ENCODE results near the gene CES5A.
"Not testable (repeated sequence)": the region's sequence is repeated elsewhere in the genome, so short reads cannot be mapped to it uniquely, and the experiment has no call there.

CES5A gene

GRCh38 chr16:55872130-55872529, 3.0 kb downstream of the CES5A start:
- no peak for DNase-seq

DNA sequence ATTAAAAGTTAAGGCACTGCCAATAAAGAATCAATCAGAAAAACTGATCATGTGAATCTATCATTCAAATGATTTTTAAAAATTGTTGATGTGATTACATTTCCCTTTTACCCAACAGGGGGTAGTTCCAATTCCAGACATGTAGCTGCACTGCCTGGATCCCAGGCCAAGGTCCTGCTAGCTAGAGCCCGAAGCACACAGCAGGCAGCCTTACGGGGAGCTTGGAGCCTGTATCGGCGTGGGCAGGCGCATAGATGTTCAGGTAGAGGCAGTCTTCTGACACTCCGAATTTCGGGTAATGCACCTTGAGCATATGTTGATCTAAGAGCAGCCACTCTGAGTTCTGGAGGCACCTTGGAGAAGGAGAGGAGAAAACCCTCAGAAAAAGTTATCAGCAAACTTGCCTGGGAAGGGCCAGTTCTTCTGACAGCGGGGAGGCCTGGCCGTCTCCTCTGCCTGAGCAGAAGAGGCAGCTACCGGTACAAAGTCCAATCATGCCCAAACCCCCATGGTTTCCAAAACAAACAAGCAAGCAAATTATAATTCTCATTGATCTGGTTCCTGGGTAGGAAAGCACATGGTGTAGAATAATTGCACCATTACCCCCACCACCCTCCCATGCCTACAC, 3.6 kb downstream of the CES5A start:
- DNase-seq: no peak

DNA sequence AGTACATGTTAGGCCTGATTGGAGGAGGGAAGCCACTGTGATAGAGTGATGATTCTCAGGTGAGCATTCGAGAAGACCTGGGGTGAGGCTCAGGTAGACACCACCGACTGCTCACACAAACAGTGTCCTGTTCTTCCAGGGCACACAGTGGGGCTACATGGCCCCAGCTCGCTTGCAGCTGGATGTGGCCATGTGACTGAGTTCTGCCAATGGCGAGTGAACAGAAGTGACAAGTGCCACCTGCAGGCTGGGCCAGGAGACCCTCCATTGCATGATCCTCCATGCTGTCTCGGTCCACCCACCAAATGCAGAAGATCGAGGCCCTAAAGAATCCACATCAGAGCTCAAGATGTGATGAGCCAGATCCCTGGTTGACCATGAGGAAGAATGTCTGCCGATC, 6.2 kb downstream of the CES5A start:
- no peak for DNase-seq

DNA sequence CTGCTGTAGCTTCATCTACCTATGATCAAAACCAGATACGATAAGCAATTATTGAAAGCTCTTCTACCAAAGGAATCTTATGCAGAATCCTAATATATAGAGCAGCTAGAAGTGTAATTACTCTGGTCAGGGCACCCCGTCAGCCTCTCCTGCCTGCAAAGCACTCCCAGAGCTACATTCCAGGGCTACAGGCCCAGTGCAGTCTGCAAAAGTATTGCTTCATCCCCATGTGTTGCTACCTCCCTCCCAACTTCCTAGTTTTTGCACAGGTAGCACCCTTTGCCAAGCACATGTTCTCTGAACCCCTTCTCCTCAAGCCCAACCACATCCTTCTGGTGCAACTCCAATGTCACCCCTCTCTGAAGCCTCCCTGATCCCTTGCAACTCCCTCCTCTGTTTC, 7.0 kb downstream of the CES5A start:
- DNase-seq: no peak

DNA sequence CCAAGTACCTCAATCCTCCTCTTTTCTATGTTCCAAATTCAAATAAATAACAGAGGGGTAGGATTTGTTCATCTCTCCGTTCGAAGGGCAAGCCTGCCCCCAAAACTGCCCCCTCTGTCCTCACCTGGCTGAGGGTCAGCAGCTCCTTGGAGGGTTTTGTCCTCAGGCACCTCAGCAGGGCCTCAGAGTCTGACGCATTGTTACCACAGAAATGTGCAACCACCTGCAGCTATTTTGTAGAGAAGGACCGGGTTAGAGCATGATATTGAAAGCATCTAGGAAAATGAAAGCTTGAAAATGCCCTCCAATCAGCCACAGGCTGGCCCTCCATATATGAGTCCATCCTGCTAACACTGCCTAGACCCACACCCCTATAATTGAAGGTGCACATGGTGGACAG, 13.9 kb downstream of the CES5A start:
- no peak for DNase-seq

DNA sequence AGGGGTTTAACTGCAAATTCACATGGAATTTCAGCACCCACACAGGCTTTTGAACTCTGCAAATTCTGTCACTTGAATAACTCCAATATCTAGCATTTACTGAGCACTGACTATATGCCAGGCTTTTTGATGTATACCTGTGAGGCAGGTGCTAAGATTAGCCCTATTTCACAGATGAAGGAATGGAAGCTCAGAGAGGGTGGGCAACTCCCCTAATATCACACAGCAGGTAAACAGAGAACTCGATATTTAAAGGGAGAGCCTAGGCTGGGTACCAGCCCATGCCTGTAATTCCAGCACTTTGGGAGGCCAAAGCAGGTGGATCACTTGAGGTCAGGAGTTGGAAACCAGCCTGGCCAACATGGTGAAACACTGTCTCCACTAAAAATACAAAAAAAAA, 17.5 kb downstream of the CES5A start:
- not testable (repeated sequence) for DNase-seq

- no peak for DNase-seq
Measured at GRCh38 chr16:55856950-55857349, 18.2 kb downstream of the CES5A start.

- DNase-seq: no peak
Measured at GRCh38 chr16:55853114-55853513, 22.1 kb downstream of the CES5A start.

DNA sequence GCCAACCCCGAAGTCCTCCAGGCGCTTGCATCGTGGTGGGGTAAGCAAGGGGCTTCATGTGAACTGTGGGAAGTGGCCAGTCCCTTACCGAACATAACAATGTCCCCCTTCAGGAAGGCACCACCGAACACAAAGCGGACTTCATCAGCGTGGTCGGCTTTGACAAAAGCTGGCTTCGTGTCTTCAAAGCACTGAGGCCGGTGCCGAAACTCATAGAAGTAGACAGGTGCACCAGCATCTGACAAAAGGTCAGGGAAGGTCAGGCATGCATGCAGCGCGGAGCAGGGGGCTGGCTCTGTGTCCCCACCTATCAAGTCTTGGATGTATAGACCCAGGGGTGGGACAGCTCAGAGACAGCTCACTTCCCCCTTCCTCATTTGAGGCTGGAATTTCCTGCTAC, 25.6 kb downstream of the CES5A start:
- no peak for DNase-seq

DNA sequence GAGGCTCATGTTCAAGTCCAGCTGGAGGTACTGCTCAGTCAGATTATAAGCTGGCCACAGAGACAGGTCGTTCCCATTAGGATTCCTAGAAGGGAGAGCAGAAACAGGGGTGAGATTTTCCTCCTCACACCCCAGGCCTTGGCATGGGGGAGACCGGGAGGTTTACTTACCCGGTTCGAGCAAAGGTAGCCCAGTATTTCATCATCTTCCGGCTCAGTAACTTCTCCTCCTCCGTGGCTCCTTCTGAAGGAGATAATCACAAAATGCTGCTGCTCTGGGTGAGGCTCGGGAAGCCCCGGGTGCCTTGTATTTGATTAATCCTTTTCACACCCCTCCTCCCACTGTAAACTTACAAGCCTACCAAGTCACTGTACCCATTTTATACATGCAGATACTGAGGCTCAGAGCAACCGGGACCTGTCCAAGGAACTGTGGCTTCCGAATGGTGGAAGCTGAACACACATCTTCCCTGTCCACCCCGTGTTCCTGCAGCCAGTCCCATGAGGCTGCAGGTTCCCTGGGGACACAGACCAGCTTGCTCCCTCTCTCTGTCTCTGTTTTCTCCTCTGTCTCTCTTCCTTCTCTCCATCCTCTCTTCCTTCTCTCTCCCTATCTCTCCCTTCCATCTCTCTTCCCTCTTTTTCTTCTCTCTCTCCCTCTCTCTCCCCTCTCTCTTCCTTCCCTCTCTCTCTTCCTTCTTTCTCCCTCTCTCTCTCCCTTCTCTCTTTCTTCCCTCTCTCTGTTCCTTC, 28.4 kb downstream of the CES5A start:
- no peak for DNase-seq

DNA sequence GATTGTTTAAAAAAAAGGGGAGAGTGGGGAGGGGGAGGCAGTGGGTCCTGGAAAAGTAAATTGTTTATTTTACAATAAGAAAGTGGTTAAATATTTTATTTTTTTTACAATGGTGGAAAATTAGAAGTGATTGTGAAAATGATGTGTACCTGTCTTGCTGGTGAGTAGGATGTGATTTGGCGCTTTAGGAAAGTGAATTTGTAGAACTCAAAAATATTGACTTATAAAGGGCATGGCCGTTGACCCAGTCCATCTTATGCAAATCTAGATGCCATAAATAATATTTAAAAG, 32.1 kb downstream of the CES5A start:
- no peak for DNase-seq

- DNase-seq: no peak
Measured at GRCh38 chr16:55842369-55843104, 32.6 kb downstream of the CES5A start.

DNA sequence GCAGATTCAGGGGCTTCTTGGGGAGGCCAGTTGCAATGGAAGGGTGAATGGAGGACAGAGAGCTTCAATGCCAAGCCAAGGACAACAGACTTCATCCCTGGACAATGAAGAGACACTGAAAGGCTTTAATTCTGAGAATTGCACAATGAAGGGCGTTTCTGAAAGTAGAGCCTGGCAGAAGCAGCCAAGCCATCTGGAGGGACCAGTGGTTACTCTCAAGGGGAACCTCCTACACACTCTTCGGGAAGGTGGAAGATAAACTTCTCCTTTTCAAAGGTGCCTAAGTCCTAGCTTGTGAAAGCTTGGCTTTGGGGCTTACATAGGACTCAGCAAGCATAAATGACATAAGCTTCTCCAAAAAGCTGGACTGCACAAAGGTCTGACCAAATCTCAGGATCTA, 36.1 kb downstream of the CES5A start:
- no peak for DNase-seq

DNA sequence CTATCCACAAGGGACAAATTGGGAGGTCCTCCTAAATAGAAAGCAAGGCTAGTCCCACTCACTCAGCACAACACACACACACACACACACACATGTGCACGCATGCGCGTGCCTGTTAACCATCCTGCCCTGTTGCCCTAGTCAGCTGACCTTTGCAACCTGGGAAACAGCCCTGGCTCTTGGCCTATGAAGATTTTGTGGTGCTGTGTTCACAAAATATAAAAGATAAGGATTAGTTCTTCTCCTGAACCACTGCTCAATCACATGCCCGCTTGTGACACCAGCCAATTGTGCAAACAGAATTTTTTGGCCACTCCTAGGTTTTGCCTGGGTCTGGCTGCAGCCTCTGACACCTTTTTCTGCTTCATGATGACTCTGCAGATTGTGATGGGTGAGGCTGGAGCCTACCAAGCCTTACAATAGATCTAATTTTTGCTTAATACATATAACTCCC, 39.0 kb downstream of the CES5A start:
- no peak for DNase-seq

- no peak for DNase-seq
Measured at GRCh38 chr16:55835581-55835980, 39.6 kb downstream of the CES5A start.

DNA sequence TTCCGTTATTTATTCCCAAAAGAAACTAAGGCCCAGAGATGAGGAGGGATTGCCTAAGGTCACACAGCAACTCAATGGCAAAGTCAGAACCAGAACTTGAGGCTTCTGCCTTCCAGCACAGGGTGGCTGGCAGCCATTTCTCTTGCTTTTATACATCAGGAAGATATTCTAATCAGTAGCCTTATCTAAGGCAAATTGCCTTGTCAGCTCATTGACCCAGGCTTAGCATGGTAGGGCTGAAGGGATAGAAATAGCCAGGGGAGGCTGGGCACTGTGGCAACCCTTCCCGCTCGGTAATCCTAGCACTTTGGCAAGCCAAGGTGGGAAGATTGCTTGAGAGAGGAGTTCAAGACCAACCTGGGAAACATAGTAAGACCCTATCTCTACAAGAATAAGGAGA, 40.0 kb downstream of the CES5A start:
- DNase-seq: not testable (repeated sequence)

DNA sequence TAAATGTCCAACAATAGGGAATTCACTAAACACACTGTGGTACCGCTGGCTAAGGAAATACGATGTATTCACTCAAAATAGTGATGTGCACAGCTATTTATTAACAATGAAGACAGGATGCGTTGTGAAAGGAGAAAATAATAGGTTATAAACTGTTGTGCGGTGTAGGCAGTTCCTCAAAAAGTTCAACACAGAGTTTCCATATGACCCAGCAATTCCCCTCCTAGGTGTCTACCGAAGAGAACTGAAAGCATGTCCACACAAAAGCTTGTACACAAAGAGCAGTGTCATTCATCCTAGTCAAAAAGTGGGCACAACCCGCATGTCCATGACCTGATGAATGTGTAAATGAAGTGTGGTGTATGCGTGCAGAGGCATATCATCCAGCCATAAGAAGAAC, 41.1 kb downstream of the CES5A start:
- no peak for DNase-seq

DNA sequence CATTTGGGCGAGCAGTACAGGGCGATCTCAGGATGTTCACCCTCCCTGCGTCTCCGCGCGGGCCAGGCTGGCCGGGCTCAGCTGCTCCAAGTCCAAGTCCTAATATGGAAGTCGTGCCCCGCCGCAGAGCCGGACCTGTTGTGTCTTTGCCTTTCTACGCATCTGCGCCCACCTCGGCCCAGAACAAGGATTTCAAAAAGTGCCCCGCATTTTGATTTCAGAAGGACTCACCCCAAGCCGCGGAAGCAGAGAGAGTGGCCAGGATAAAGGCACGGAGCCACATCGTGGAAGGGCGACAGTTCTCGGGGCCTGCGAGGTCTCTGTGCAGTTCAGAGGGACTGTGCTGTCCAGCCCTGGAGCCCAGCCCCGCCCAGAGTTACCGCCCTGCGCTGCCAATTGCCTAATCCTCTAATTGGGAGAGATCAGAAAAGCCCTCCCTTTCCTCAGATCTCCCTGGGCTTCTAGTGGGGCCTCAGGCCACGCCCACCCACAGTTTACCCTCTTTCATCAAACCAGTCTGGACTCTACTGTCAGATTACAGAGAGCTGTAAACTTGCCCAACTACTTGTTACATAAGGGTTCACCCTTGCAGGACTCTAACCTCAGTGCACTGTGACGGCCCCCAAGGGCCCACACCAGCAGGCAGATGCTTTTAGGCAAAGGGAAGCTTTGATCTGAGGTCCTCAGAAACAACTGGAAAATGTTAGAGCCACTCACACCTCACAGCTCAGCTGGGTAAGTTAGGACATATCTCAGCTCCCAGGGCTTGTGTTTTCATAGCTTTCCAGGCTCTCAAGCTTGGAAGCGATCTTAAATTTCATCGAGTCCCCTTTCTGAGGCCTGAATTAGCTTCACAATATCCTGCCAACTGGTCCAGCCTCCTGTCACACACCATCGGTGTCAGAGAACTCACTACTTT, 42.1 kb downstream of the CES5A start, which contains the start of gene CES1:
CES1 (minus strand) TSS at position 324 of the 919 bp plus-strand sequence; CDS start at position 283, 41 bp downstream.
- no peak for DNase-seq

GRCh38 chr16:55832425-55832772, 42.8 kb downstream of the CES5A start:
- no peak for DNase-seq

GRCh38 chr16:55830658-55831294, 44.4 kb downstream of the CES5A start:
- no peak for DNase-seq

- DNase-seq: not testable (repeated sequence)
Measured at GRCh38 chr16:55829232-55829631, 45.9 kb downstream of the CES5A start.

DNA sequence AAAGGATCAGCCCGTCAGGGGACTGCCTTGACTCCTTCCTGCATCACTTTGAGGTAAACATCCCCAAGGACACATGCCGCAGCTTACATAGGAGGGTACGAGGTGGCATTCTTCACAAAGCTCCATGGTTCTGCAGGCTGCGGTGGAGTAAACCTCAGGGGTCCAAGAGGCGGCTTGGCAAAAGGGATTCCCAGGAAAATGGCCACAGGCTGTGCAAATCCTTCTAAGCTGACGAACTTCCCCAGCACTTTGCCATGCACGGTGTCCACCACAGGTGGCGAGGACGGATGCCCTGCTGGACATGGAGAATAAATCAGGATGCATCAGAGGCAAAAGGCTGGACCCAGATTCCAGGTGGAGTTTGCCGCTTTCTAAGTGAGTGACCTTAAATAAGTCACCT, 46.5 kb downstream of the CES5A start:
- DNase-seq: no peak
